ENCODE results near the gene ABCB11. TPM values are rescaled to one million over a fixed set of nuclear protein-coding genes. Genes with fewer than 3 reads are reported as not detected.

Gene ABCB11
- total RNA-seq, 1 donor from 2014 or later, result 0.24 TPM

GRCh38 chr2:169038338-169038757 lies 7.2 kb upstream of the ABCB11 start:
- TF ChIP-seq CTCF (conservative IDR thresholded peaks at IDR 0.05), result no peak
- Mint-ChIP-seq H3K9me3 (no peaks in the 10 kb centered on the region), H3K36me3 (no peaks in the 10 kb centered on the region), H3K27ac (peak overlapping the region; percentile 70), H3K27me3 (no peaks in the 10 kb centered on the region), H3K4me3 (no peak overlapping the region), H3K4me1 (ENCODE audit: unreplicated experiment) (no peaks in the 10 kb centered on the region)
- no peak for DNase-seq (ENCODE audit: extremely low spot score, unreplicated experiment)

GRCh38 chr2:169036736-169037440 lies 5.8 kb upstream of the ABCB11 start:
- no peak overlapping the region for H3K4me3 Mint-ChIP-seq
- no peaks in the 10 kb centered on the region for H3K36me3 Mint-ChIP-seq
- no peak overlapping the region for H3K27ac Mint-ChIP-seq
- no peak for TF ChIP-seq CTCF (conservative IDR thresholded peaks at IDR 0.05)
- H3K9me3 Mint-ChIP-seq, result no peaks in the 10 kb centered on the region
- H3K27me3 Mint-ChIP-seq, result no peaks in the 10 kb centered on the region
- DNase-seq (ENCODE audit: extremely low spot score, unreplicated experiment), result no peak
- H3K4me1 Mint-ChIP-seq (ENCODE audit: unreplicated experiment), result no peaks in the 10 kb centered on the region

GRCh38 chr2:169035887-169036286 lies 4.8 kb upstream of the ABCB11 start:
- no peaks in the 10 kb centered on the region for H3K9me3 Mint-ChIP-seq
- no peak for DNase-seq (ENCODE audit: extremely low spot score, unreplicated experiment)
- H3K27me3 Mint-ChIP-seq, result no peaks in the 10 kb centered on the region
- no peak overlapping the region for H3K4me3 Mint-ChIP-seq
- TF ChIP-seq CTCF (conservative IDR thresholded peaks at IDR 0.05), result no peak
- no peak overlapping the region for H3K27ac Mint-ChIP-seq
- no peaks in the 10 kb centered on the region for H3K4me1 Mint-ChIP-seq (ENCODE audit: unreplicated experiment)
- H3K36me3 Mint-ChIP-seq, result no peaks in the 10 kb centered on the region

- no peak overlapping the region for H3K4me3 Mint-ChIP-seq
- no peaks in the 10 kb centered on the region for H3K36me3 Mint-ChIP-seq
- no peaks in the 10 kb centered on the region for H3K9me3 Mint-ChIP-seq
- H3K27ac Mint-ChIP-seq, result no peak overlapping the region
- H3K4me1 Mint-ChIP-seq (ENCODE audit: unreplicated experiment), result no peaks in the 10 kb centered on the region
- no peak for TF ChIP-seq CTCF (conservative IDR thresholded peaks at IDR 0.05)
- H3K27me3 Mint-ChIP-seq, result no peaks in the 10 kb centered on the region
- DNase-seq (ENCODE audit: extremely low spot score, unreplicated experiment), result no peak
These were observed 3.9 kb upstream of the ABCB11 start for GRCh38 chr2:169034984-169035544.

DNA sequence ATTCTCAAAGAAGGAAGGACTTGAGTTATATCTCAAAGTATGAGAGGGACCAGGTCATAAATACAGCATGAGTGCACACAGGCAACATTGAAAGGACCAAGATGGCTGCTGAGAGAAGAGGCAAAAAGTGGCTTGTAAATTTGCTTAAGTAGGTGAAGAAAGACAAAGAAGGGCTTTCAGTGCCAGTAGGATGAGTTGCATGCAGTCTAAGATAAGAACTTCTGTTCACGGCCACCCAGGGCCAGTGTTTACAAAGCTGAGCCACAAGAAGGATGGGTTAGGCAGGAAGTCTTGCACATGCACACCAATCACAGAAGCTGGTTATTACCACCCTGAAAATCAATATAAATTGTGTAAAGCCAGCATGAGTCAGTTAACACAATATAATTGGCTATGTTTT lies 3.1 kb upstream of the ABCB11 start:
- DNase-seq (ENCODE audit: extremely low spot score, unreplicated experiment), result no peak
- Mint-ChIP-seq H3K9me3 (no peaks in the 10 kb centered on the region), H3K27ac (no peak overlapping the region)

More for the DNA sequence above, 3.1 kb upstream of the ABCB11 start:
- no peak overlapping the region for H3K4me3 Mint-ChIP-seq
- H3K27me3 Mint-ChIP-seq, result no peaks in the 10 kb centered on the region
- no peak for TF ChIP-seq CTCF (conservative IDR thresholded peaks at IDR 0.05)
- no peaks in the 10 kb centered on the region for H3K4me1 Mint-ChIP-seq (ENCODE audit: unreplicated experiment)
- no peaks in the 10 kb centered on the region for H3K36me3 Mint-ChIP-seq

All from type B pancreatic cell (in vitro differentiated cells).